Suppressor macrophage (primary cell): Measurements from ENCODE around the gene CACNA1A.
"Not testable (repeated sequence)": the region's sequence is repeated elsewhere in the genome, so short reads cannot be mapped to it uniquely, and the experiment has no call there.

Experiments
- DNase-seq, 4 experiments: peaks; one replicate each; pipeline ENCODE4 v3.0.0-alpha.2; 2020 to 2022
- total RNA-seq, 17 experiments: gene quantifications; one replicate each; lab custom pipeline; 2026; ENCODE audit warnings: mixed read lengths in 6 of 17, inconsistent platforms in 3 of 17; lab: John Stamatoyannopoulos, UW

The CACNA1A gene
- 0 to 14.2 (median 0.46) reads per million in 17 experiments for total RNA-seq

DNA sequence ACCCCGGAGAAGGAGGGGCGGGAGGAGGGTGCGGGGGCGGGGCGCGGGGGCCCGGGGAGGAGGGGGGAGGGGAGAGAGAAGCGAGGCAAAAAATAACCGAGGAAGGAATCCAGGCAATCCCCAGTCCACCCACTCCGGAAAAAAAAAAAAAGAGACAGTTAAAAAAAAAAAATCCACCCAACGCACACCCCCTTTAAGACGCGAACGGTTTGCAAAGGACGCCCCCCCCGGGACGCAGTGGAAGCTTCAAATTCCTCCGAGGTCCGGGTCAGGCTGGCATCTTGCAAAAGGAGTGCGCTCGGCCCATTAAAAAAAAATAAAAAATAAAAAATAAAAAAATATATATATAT lies at the start of gene CACNA1A:
Gene CACNA1A, minus strand, starts transcription at position 9 of the 350 bp plus-strand sequence. CDS start 255 bp downstream, outside the sequence.
- DNase-seq = no peak

GRCh38 chr19:13554506-13555240 lies 48.4 kb upstream of the CACNA1A start:
- no peak for DNase-seq

- no peak for DNase-seq
Measured at GRCh38 chr19:13553880-13554400, 47.7 kb upstream of the CACNA1A start.

GRCh38 chr19:13548131-13548530 lies 41.9 kb upstream of the CACNA1A start:
- DNase-seq = no peak

GRCh38 chr19:13547102-13547501 lies 40.8 kb upstream of the CACNA1A start:
- DNase-seq = no peak

DNA sequence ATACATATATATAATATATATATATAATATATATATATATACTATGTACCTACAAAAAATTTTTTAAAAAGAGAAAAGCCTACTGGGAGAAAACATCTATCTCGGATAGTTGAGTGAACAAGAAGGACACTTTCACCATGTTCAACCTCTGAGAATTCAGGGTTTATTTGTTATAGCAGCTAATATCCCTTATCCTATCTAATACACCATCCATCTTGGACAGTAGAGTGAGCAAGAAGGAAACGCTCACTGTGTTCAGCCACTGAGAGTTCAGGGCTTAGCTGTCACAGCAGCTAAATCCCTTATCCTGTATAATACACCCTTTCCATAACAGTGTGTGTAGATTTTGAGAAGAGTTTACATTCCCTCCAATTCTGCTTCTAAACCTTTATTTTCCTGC lies 38.1 kb upstream of the CACNA1A start:
- DNase-seq = no peak

- no peak for DNase-seq
Measured at GRCh38 chr19:13541554-13541953, 35.3 kb upstream of the CACNA1A start.

- no peak for DNase-seq
Measured at GRCh38 chr19:13539332-13539731, 33.1 kb upstream of the CACNA1A start.

DNA sequence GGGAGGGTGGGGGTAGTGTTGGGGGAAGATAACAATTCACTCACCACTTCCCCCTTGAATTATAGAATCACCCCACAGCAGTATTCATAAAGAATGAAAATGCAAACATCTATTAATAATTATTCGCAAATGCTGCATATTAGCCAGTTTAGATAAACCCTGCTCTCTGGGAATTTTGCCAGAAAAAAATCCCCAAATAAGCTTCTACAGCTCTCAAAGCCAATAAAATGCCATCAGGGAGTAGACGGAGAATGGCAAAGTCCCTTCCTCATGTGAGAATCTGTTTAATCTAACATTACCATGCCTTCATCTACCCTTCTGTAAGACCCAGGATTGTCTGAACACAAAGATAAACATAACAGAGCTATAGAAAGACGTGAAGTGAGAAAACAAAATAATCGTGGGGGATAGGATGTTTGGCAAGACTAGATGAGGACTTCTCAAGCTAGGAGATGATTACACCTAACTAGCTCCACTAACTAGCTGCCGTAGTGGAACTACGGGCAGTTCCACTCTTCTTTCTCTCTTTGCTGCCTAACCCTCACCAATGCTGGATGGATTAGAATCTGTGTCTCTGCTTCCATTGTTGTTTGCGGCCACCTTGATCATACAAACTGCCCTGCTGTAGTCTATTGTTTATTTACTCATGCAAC lies 32.4 kb upstream of the CACNA1A start:
- no peak for DNase-seq

DNA sequence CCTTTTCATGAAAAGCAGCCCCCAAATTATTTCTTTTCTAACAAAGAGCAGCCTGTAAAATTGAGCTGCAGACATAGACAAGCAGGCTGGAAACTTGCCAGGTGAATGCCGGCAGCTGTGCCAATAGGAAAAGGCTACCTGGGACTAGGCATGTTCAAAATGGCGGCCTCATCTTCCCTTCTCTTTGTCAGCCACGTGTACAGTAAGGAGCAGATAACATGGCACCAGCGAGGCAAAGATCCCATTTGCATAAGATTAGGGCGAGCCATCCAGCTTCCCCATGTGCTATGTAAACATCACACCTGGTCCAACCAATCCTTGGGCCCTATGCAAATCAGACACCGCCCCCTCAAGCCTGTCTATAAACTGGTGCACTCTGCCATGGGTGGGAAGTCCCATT lies 31.2 kb upstream of the CACNA1A start:
- no peak for DNase-seq

DNA sequence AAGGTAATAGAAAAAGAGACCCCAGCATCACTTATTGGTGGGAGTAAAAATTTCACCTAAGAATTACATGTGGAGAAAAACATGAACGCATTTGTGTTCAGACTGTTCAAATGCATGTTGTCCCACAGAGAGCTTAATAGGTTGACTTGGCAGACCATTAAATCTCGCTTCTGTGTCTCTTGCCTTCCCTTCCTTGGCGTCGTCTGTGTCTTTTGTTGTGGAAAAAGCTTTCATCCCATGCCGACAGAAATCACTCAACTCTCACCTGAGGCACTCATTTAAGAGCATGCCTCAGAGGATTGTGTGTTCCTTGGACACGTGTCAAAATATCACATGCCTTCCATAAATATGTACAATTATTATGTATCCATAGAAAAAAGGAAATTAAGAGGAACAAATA lies 24.4 kb upstream of the CACNA1A start:
- DNase-seq = no peak

- DNase-seq = not testable (repeated sequence)
Measured at GRCh38 chr19:13529721-13530120, 23.4 kb upstream of the CACNA1A start.

DNA sequence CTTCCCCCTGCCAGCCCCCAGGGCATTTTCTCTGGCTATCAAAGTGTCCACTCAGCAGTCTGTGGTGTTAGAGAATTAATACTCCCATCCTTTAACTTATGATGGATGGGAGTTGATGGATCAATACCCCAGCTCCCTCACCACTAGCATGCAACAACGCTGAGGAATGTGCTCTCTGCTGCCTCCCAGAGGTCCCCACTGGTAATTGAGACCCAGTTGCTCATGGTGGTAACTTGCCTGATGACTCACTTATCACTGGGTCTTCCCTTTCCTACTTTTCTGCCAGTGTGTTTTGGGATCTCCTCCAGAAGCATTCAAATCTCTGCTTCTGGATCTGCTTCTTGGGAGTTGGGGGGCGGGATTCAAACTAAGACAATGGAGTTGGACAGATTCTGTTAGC lies 20.3 kb upstream of the CACNA1A start:
- DNase-seq = peak; percentile 14 to 44 (median 24)

DNA sequence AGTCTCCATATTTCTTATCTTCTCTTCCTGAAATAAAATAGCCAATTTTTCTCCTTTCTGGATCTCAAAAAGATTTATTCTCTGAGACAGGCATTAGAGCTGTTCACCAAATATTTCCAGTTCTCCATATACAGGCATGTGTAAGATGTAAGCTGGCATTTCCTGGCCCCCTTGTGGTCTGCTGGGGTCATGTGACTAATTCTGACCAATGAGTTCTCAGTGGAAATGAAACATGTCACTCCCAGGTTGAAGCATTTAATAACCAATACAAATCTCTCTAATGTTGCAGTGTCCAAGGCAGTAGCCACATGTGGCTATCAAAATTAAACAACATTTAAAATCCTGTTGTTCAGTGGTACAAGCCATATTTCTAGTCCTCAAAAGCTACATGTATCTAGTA lies 14.8 kb upstream of the CACNA1A start:
- no peak for DNase-seq

GRCh38 chr19:13511947-13512346 lies 5.7 kb upstream of the CACNA1A start:
- no peak for DNase-seq

DNA sequence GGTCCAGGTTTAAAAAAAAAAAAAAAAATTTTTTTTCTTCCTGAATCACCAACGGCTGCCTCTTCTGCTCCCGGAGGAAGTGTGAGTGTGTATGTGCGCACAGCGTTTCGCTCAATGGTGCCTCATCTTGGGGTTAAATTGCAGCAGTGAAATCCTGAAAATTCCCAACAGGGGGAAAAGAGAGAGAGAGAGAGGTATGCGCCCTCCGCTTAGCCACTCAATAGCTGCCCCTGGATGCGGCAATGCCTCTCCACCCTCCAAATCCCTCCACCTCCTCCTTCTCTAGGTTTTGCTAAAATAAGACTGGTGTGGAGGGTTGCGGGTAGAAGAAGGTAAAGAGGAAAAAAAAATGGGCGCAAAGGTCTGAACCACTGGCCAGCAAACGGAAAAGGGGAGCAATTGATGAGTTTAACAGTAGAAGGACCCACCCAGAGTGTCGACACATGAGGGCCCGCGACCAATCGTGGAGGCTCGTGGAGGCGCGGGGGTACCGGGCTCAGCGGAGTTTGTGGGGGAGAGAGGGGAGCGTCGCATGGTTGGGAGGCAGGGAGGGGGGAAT lies 853 bp upstream of the CACNA1A start:
- no peak for DNase-seq

DNA sequence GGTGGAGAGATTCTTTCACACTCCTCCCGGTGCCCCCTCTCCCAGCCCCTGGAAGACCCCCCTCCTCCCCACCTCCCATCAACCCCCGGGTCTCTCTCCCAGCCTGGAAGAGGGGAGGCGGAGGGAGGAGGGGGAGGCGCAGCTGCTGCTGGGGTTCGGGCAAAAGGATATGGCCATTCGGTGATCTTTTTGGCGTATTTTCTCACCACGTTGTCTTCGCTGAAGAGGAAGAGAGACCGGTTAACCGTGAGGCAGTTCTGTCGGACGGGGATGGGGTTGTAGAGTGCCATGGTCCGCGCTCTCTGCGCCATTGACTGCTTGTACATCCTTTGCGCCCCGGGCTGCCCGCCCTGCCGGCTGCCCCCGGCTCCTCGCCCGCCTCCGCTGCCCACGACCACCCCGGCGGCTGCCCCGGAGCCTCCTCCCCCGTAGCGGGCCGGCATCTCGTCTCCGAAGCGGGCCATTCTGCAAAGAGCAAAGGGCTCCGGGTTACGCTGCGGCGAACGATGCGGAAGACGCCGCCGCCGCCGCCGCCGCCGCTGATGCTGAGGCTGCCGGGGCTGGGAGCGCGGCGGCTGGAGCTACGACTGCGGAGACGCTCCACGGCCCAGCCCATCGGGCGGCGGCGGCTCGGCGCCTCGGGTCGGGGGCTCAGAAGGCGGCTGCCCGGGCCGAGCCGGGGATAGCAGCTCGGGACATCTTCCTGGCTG lies 363 bp downstream of the CACNA1A start:
- DNase-seq = peak in 2 of 4 experiments; percentile 12 to 23

DNA sequence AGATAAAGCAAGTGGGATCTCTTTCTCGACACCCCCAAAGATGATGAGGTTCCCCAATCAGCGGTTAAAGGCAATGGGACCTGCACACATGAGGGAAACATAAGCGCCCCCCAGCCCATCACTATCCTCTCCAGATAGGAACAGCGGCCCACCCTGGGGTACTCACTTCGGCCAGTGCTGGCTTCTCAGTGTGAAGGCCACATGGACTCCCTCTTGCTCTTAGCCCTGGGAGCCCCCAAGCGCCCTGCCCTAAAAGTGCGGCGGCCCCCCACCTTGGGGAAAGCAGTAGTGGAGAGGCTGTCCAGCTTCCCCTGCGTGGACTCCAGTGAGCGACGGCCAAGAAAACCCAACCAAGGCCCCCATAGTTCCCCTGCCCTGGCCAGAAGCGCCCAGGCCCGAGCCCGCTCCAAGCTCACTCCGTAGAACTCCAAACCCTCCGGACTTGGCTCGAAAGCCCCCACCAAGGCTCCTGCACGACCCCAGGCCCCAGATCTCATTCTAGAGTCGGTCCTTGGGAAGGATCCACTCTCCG lies 1.0 kb downstream of the CACNA1A start:
- no peak for DNase-seq

GRCh38 chr19:13503570-13504235 lies 2.6 kb downstream of the CACNA1A start:
- DNase-seq = no peak

DNA sequence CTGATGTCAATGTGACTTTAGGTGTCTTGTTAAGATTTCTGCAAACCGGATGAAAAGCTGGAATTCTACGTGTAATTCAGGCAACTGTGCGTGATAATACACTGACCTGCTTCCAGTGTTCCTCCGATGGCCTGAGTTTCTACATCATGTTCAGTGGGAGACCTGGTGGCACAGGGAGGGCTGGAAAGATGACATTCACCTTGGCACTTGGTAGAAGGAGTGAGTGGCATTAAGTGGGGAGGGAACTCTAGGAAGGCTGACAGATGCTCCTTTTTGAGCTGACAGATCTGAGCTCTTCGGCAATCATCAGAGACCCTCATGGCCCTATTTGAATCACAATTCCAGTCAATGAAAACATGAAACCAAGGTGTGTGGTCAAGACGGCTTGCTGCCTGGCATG lies 4.0 kb downstream of the CACNA1A start:
- no peak for DNase-seq

DNA sequence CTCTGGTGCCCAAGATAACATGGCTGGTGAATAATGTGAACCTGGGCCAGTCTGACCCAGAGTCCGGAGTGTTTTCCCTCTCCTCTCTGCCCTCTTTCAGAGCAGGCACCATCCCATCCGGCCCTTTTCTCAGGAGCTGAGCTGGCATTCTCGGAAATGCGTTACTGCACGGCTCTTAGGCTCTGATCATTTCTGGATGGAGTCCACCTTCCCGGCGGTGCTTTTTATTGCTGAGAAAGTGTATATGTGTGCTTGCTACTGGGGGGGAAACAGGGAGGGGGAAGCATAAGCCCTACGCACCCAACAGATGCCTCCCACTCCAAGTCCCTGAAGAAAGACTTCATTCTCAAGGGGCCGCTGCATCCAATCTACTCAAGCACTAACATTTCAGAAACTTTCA lies 6.6 kb downstream of the CACNA1A start:
- no peak for DNase-seq
